ENCODE data around the gene SLC44A1. TPM values are rescaled to one million over a fixed set of nuclear protein-coding genes. Genes with fewer than 3 reads are reported as not detected.

SLC44A1 gene
- total RNA-seq, 4 donors from 2014 or later = 39.3 to 94.1 (median 58.3) TPM

GRCh38 chr9:105357937-105358336, 113.5 kb downstream of the SLC44A1 start:
- Histone ChIP-seq H3K4me1 (peaks cover 0 to 9% (median 0%) of the 10 kb centered on the region in 4 donors), H3K36me3 (peaks cover 0 to 20% (median 2%) of the 10 kb centered on the region in 4 donors), H3K27ac (no peak overlapping the region), H3K4me3 (no peak overlapping the region), H3K27me3 (no peaks in the 10 kb centered on the region), H3K9me3 (no peaks in the 10 kb centered on the region)
- 63% methylated on average over 2 to 3 of the region's 3 CpGs for WGBS, 2 donors (ENCODE audit: low coverage in 1 of 2)
- DNase-seq = no peak
- intact Hi-C loops (cut with DNase I; ENCODE audit: low total_unique reads) = no loop called here
- TF ChIP-seq POLR2A (IDR thresholded peaks at IDR 0.05) (no peak), CTCF (IDR thresholded peaks at IDR 0.05) (no peak), POLR2AphosphoS5 (IDR thresholded peaks at IDR 0.05) (no peak), EP300 (IDR thresholded peaks at IDR 0.05; ENCODE audit: low read depth) (no peak)
- in situ Hi-C loops (cut with MboI; ENCODE audit: low pct_ligation_motif_present in 1 of 4, low pct_unique_long_range_greater_than_20kb in 1 of 4, low sequenced_read_pairs in 3 of 4) = no loop called here

DNA sequence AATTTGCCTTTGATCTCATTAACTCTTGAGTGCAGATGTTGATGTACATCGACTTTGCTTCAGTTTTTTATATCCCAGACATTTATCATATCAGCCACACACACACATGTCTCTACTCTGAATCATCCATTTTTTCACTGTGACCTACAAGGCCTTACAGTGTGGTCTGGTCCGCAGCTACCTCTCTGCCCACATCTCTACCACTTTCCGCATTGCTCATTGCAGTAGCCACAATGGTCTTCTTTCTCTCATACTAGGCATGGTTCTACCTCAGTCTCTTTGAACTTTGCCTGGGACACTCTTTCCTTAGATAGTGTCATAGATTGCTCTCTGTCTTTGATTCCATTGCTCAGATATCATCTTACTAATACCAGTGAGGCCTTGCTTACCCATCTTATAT, 115.4 kb downstream of the SLC44A1 start:
- no peak for TF ChIP-seq CTCF (IDR thresholded peaks at IDR 0.05)
- TF ChIP-seq EP300 (IDR thresholded peaks at IDR 0.05; ENCODE audit: low read depth) = no peak
- TF ChIP-seq POLR2AphosphoS5 (IDR thresholded peaks at IDR 0.05) = no peak
- no peak for TF ChIP-seq POLR2A (IDR thresholded peaks at IDR 0.05)
- H3K9me3 ChIP-seq = no peaks in the 10 kb centered on the region
- H3K27ac ChIP-seq = no peak overlapping the region
- H3K36me3 ChIP-seq = peaks cover 0 to 29% (median 2%) of the 10 kb centered on the region in 4 donors
- WGBS, 2 donors (ENCODE audit: low coverage in 1 of 2) = 79 to 91% methylated on average over 3 of the region's 3 CpGs
- H3K27me3 ChIP-seq = no peaks in the 10 kb centered on the region
- DNase-seq = no peak
- H3K4me1 ChIP-seq = peaks cover 0 to 16% (median 0%) of the 10 kb centered on the region in 4 donors
- intact Hi-C loops (cut with DNase I; ENCODE audit: low total_unique reads) = no loop called here
- no peak overlapping the region for H3K4me3 ChIP-seq
- in situ Hi-C loops (cut with MboI; ENCODE audit: low pct_ligation_motif_present in 1 of 4, low pct_unique_long_range_greater_than_20kb in 1 of 4, low sequenced_read_pairs in 3 of 4) = no loop called here

GRCh38 chr9:105360344-105360743, 115.9 kb downstream of the SLC44A1 start:
- no peak for DNase-seq
- Histone ChIP-seq H3K36me3 (peaks cover 0 to 33% (median 2%) of the 10 kb centered on the region in 4 donors), H3K9me3 (no peaks in the 10 kb centered on the region), H3K27me3 (no peaks in the 10 kb centered on the region), H3K4me1 (peaks cover 0 to 16% (median 0%) of the 10 kb centered on the region in 4 donors), H3K4me3 (no peak overlapping the region), H3K27ac (no peak overlapping the region)
- in situ Hi-C loops (cut with MboI; ENCODE audit: low pct_ligation_motif_present in 1 of 4, low pct_unique_long_range_greater_than_20kb in 1 of 4, low sequenced_read_pairs in 3 of 4) (no loop called here), intact Hi-C loops (cut with DNase I; ENCODE audit: low total_unique reads) (no loop called here)
- WGBS, 2 donors (ENCODE audit: low coverage in 1 of 2) = 63 to 76% methylated on average over 1 of the region's 1 CpG
- no peak for TF ChIP-seq POLR2AphosphoS5 (IDR thresholded peaks at IDR 0.05)
- TF ChIP-seq CTCF (IDR thresholded peaks at IDR 0.05) = no peak
- TF ChIP-seq EP300 (IDR thresholded peaks at IDR 0.05; ENCODE audit: low read depth) = no peak
- no peak for TF ChIP-seq POLR2A (IDR thresholded peaks at IDR 0.05)

GRCh38 chr9:105361873-105362272, 117.4 kb downstream of the SLC44A1 start:
- H3K9me3 ChIP-seq = no peaks in the 10 kb centered on the region
- intact Hi-C loops (cut with DNase I; ENCODE audit: low total_unique reads) = no loop called here
- no peak for TF ChIP-seq POLR2A (IDR thresholded peaks at IDR 0.05)
- no peak for TF ChIP-seq CTCF (IDR thresholded peaks at IDR 0.05)
- TF ChIP-seq EP300 (IDR thresholded peaks at IDR 0.05; ENCODE audit: low read depth) = no peak
- TF ChIP-seq POLR2AphosphoS5 (IDR thresholded peaks at IDR 0.05) = no peak
- no peak for DNase-seq
- H3K27me3 ChIP-seq = no peaks in the 10 kb centered on the region
- 94 to 96% methylated on average over 8 to 9 of the region's 9 CpGs for WGBS, 2 donors (ENCODE audit: low coverage in 1 of 2)
- H3K4me1 ChIP-seq = peaks cover 0 to 10% (median 0%) of the 10 kb centered on the region in 4 donors
- H3K36me3 ChIP-seq = peaks cover 0 to 44% (median 6%) of the 10 kb centered on the region in 4 donors
- H3K4me3 ChIP-seq = no peak overlapping the region
- in situ Hi-C loops (cut with MboI; ENCODE audit: low pct_ligation_motif_present in 1 of 4, low pct_unique_long_range_greater_than_20kb in 1 of 4, low sequenced_read_pairs in 3 of 4) = no loop called here
- no peak overlapping the region for H3K27ac ChIP-seq
